ENCODE measurements around the gene TMEM165.
"Not testable (repeated sequence)": the region's sequence is repeated elsewhere in the genome, so short reads cannot be mapped to it uniquely, and the experiment has no call there.

The TMEM165 gene, protein sequence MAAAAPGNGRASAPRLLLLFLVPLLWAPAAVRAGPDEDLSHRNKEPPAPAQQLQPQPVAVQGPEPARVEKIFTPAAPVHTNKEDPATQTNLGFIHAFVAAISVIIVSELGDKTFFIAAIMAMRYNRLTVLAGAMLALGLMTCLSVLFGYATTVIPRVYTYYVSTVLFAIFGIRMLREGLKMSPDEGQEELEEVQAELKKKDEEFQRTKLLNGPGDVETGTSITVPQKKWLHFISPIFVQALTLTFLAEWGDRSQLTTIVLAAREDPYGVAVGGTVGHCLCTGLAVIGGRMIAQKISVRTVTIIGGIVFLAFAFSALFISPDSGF

DNA sequence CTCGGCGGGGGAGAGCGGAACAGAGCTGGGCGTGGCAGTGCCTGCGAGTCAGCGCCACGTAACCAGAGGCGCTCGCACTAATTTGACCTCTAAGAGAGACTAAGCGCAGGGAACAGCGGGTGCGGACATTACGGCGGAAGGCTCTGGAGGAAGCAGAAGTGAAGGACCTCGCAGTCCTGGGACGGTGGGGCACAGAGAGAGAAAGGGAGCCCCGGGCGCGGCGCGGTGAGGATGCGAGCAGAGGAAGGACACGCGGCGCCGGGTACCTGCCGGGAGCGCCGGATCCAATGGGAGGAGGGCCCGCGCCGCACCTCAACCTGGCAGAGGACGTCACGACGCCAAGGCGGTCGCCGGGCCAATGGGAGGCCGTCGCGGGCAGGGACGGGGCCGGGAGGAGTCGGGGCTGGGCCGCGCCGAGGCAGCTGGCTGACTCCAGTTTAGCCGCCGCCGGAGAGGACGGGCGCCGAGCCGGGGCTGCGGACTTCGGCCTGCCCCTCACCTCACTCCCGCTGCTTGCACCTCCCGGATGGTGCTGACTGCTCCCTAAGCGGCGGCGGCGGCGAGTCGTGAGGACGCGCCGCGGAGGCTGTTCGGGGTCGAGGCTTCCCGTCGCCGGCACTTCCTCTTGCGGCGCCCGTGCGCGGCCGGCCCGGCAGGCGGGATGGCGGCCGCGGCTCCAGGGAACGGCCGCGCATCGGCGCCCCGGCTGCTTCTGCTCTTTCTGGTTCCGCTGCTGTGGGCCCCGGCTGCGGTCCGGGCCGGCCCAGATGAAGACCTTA, at the start of gene TMEM165:
TMEM165 (plus strand) TSS at position 429 of the 779 bp plus-strand sequence; CDS start at position 662, 233 bp downstream.
- DNase-seq, result peak; percentile 82

DNA sequence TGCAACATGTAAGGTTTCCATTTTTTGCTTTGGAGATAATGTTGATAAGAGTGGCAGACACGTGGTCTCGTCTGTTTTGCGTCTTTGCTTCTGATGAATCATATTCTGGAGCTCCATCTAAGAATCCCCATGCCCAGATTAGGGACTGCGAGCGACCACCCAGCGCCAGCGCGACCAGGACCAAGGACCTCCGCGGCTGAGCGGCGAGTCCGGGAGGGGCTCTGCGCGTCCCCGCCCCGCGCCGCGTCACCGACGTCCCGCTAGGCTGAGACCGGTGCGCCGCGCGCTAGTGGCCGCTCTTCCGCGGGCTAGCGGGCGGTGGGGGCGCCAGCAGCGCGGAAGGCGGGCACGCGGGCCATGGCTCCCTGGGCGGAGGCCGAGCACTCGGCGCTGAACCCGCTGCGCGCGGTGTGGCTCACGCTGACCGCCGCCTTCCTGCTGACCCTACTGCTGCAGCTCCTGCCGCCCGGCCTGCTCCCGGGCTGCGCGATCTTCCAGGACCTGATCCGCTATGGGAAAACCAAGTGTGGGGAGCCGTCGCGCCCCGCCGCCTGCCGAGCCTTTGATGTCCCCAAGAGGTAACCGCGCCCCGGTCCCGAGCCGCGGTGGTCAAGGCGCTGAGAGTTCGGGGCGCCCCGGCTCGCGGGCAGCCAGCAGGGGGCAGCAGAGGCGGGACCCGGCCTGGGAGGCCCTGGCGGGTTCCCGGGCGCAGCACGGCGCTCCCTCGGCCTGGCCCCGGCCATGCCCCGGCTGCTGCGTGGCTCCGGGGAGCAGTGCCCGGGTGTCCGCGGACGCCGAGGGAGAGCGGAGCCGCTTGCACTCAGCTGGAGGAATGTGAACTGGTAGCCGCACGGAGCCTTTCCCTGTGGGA, 49.5 kb upstream of the TMEM165 start, which contains the start of gene SRD5A3:
SRD5A3 (plus strand) TSS at position 263 of the 871 bp plus-strand sequence; CDS start at position 358, 95 bp downstream.
- peak; percentile 66 for DNase-seq

DNA sequence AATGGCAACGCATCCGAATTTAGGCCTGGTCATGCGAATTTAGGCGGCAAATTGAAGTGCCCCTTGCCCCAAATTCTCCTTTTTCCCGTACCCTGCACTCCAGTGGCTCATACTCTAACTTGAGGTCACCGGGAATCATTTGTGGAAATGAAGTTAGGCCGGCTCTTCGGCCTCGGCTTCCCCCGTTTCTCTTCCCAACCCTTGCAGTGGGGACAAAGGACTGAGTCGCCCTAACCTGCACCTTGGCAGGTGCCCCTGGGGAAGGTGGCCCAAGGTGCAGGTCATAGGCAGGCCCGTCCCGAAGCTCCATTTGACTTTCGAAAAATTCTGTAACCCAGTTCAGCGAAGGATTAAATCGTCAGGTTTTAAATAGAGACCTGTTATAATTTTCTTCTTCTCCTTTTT, 48.9 kb upstream of the TMEM165 start:
- no peak for DNase-seq

DNA sequence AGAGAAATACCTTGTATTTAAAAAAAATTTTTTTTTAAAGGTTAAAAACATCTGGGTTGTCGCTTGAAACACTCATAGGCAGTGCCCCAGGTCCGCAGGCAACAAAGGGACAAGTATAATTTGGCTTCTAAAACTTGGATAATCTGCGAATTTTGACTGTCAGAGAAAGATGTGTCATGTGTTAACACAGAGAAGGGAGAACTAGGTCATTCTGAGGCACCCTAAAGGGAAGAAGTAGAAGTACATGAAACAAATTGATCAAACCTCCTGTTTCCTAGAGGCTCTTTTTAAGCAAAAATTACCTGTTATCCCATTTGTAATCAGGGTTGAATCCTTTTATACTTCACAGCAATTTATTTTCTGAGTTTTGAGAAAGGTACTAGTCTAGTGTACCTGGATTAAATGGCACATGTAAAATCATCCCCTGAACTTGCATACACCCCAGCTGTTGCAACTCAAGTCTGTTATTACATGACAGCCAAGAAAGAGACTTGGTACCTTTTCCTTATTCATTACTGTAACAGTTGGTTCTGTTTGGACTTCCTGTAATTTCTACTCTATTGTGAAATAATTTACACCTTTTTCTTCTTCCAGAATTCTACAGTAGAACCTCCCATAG, 48.0 kb upstream of the TMEM165 start:
- DNase-seq, result no peak

DNA sequence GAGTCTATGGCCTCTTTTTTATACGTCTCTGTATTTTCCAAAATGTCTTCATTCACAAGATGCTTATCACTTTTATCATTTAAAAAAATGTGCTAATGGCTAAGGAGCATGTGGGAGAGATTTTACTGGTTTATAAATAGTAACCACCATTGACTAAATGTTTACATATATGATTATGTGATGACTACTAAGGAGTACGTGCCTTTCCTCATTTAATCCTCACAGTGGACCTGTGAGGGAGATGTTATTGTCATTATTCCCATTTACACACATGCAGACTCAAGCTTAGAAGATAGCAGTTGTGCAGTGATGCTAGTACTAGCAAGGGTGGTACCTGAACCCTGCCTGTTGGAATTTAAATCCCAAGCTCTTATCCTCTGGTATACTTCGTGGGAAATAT, 47.3 kb upstream of the TMEM165 start:
- DNase-seq, result peak; percentile 42

DNA sequence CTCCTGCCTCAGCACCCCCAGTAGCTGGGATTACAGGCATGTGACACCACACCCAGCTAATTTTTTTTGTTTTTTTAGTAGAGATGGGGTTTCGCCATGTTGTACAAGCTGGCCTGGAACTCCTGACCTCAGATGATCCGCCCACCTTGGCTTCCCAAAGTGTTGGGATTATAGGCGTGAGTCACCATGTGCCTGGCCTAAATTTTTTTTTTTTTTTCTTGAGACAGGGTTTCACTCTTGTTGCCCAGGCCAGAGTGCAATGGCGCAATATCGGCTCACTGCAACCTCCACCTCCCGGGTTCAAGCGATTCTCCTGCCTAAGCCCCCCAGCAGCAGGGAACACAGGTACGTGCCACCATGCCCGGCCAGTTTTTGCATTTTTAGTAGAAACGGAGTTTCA, 44.9 kb upstream of the TMEM165 start:
- DNase-seq, result not testable (repeated sequence)

DNA sequence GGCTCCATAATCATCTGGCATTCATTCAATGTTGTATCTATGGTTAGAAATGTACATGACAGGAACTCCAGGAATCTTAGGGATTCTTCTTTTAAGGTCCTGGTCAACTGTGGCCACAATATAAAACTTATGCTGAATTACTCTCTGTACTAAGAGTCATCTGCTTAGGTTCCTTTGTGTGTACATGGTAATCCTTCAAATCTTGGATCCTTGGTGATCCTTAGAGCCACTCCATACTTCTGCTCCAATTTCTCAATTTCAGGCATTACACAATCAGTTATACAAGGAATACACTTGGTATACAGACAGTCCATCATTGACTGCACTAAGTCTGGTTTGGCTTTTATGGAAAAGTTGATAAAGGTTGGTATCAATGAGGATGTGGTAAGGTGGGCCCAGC, 43.9 kb upstream of the TMEM165 start:
- DNase-seq, result no peak

DNA sequence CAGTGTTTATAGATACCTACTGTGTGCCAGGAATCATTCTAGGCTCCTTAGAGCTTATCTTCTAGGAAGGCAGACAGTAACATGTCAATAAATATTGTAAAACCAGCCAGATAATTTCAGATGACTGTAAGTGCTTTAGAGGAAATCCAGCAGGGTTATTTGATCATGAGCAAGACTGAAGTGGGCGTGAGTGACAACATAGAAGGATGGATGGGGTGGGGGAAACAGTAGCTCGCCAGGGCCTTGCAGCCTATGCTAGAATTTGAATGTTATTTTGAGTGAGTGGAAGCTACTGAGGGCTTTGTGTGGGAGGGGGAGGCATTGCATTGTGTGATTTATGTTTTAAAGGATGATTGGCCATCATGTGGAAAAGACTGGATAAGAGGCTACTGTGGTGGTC, 43.0 kb upstream of the TMEM165 start:
- no peak for DNase-seq

DNA sequence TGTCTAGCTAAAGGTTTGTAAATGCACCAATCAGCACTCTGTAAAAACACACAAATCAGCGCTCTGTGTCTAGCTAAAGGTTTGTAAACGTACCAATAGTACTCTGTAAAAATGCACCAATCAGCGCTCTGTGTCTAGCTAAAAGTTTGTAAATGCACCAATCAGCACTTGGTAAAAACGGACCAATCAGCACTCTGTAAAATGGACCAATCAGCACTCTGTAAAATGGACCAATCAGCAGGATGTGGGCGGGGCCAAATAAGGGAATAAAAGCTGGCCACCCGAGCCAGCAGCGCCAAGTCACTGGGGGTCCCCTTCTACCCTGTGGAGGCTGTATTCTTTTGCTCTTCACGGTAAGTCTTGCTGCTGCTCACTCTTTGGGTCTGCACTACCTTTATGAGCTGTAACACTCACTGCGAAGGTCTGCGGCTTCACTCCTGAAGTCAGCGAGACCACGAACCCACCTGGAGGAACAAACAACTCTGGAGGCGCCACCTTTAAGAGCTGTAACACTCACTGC, 42.5 kb upstream of the TMEM165 start:
- DNase-seq, result not testable (repeated sequence)

DNA sequence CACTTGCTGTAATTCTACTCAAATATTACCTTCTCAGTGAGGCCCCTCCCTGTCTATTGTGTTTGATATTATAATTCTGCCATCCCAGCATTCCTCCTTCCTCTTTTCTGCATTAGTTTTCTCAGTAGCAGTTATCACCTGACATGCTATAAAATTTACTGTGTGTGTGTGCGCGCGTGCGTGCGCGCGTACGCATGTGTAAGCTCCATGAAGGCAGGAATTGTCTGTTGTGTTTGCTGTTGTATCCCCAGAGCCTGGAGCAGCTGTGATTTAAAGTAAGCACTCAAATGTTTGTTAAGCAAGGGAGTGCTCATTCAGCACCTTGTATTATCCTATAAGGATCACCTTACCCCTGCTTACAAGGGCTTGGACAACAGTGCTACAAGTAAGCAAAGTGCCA, 41.1 kb upstream of the TMEM165 start:
- no peak for DNase-seq

DNA sequence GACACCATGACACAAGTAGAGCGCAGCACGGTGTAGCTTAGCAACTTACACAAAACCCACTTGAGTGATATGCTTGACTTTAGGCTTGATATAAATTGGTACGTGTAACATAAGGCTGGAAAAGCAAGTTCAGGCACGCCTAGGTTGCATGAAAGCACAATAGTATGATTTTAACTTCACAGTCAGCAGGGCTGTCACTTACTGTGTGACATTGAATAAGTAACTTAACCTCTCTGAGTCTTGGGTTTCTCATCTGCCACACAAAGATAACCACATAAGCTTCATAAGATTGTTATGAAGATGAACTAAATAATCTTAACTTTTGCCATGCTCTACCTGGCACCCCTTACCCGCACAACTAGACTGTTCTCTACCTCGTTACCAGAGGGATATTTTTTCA, 40.2 kb upstream of the TMEM165 start:
- DNase-seq, result no peak

DNA sequence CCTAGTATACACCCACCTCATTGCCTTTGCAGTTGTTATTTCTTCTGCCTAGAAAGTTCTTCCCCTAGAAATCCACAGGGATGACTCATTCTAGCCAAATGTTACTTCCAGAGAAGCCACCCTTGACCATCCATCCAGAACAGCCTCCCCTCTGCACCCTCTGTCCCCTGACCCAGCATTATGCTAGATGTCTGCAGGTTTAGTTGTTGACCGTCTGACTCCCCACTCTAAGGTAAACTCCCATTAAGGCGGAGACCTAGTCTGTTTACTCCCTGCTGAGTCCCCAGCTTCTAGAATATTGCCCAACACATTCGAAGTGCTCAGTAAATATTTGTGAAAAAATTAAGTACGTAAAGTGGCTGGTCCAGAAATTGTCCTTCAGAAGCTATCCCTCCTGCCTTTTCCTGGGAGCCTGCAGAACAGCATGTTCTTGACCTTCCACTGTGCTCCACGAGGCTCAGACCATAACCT, 38.7 kb upstream of the TMEM165 start:
- DNase-seq, result no peak

DNA sequence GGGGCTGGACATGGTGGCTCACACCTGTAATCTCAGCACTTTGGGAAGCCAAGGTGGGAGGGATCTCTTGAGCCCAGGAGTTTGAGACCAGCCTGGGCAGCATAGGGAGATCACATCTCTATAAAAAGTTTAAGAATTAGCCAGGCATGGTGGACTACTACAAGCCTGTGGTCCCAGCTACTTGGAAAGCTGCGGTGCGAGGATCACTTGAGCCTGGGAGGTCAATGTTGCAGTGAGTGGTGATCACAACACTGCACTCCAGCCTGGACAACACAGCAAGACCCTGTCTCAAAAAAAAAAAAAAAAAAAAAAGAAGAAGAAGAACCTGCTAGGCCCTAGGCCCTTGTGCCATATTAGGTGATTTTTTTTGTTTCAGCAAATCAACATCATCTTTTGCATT, 37.5 kb upstream of the TMEM165 start:
- no peak for DNase-seq

DNA sequence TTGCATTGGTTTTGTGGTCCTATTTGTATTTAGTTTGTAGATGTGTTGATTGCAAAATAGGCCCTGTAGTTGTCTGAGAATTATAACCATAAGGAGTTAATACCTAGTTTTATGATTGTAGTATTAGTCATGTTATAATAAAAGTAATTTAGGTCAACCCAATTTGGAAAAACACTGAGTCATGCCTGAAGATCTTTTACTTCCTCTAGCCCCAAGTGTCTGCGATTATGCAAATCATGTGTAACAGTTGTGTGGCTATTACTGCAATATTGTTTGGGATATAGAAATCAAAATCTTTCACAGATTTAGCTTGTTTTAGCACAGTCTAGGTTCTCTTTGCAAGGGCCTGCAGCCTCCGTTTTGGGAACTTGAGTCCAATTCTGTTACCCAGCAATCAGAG, 37.1 kb upstream of the TMEM165 start:
- DNase-seq, result peak; percentile 80

DNA sequence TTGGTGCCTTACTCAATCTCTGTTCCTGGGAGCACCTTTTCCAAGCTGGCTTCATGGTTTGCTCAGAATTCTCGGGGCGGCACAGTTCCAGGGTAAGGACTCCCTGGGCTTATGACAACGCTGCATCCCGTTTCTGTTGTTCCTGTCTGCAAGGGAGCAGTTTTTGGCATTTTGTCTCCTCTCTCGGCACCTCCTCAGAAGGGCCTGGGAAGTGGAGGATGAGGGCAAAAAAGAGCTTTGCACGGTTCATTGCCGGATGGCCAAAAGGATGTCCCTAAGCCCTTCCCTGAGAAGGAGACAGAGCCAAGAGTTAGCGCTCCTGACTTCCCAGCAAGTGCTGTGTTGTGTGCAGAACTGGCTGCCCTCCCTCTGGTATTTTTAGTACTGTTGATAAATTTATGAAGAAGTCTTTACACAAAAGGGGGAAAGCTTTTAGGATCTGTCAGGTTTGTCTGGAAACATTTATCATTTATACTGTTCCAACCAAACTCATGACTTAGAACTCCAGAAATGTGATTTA, 36.3 kb upstream of the TMEM165 start:
- DNase-seq, result no peak

DNA sequence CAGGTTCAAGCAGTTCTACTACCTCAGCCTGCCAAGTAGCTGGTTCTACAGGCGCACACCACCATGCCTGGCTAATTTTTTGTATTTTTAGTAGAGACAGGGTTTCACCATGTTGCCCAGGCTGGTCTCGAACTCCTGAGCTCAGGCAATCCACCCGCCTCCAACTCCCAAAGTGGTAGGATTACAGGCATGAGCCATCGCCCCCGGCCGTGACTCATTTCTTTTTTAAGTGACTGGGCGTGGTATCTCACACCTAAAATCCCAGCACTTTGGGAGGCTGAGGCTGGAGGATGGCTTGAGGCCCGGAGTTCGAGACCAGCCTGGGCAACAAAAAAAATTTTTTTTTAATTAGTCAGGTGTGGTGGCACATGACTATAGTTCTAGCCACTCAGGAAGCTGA, 32.8 kb upstream of the TMEM165 start:
- not testable (repeated sequence) for DNase-seq

DNA sequence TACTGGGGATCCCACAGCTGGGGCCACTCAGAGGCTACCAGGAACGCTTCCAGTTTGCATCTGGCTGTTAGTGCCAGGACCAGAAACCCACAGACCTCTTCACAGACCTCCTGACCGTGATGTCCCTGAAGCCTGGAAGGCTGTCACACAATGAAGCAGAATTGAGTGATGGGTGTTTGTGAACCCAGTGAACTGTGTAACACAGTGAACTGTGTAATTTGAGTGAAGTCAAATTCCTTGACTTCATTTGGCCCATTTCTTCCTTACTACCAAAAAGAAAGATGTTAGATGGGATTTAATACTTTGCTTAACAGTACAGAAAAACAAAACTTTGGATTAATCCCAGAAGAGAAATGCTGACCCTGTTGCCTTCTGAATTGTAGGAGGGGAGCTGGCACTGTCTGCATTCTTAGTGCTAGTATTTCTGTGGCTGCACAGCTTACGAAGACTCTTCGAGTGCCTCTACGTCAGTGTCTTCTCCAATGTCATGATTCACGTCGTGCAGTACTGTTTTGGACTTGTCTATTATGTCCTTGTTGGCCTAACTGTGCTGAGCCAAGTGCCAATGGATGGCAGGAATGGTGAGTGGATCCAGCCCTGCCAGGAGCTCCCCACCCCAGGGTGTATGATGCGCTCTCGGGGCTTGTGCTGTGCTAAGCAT, 31.9 kb upstream of the TMEM165 start:
- DNase-seq, result no peak

DNA sequence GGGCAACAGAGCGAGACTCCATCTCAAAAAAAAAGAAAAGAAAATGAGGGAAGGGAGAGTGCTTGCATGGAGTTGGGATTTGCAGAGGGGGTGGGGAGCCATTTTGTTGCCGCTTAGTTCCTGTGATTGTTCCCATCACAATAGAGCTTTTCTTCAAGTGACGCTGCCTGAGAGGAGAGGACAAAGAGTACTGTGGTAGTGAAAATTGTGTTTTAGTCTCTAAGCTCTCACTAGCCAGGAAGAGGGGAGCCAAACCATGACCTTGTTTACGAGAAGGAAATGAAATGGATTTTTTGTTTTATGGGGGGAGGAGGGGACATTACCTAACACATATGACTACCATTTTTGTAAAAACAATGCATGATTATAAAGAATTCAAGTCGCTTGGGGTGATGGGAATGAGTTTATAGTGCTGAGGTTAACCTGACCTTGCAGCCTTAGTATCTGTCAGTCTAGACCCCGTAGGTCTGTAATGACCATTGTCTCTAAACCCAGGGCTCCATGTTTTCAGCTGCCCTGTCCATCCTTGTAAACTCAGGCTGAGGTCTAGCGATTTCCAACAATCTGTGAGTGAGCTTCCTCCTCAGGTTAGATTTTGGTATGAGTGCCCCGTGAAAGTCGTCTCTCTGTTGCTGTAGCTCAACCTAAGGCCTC, 30.9 kb upstream of the TMEM165 start:
- no peak for DNase-seq

DNA sequence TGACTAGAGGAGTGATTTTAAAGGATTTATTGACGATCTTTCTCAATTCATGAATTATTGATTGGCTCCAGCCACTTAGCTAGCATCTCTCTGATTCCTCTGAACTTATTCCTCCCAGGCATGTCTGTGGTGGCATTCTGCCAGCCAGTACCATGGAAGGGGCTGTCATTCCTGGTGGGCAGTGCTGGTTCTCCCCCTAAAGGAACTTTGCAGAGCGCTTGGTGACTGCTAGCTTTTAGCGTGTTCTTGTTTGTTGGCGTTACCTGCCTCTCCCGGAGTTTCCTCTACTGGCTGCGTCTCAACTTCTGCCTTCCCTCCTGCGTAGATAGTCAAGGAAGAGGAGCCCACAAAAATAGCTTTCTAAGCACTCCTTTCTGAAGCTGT, 30.4 kb upstream of the TMEM165 start:
- no peak for DNase-seq

DNA sequence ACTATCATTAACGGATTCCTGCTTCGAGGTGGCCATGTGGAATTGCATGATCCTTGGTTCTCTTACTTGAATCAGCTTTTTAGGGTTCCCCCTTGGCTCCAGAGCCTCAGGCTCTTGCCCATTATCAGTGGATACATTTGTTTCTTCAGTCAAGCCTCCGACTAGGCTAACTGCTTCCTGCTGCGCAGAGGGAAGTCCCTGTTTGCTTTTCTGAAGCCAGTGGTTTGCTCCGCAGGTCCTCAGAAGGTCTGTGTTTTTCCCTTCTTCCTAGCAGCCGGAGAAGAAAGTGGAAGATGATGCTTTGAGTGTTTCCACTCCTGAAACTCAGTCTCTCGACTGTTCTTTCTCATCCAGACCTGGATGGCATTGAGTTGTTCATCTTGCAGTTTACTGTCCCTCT, 29.1 kb upstream of the TMEM165 start:
- DNase-seq, result no peak

DNA sequence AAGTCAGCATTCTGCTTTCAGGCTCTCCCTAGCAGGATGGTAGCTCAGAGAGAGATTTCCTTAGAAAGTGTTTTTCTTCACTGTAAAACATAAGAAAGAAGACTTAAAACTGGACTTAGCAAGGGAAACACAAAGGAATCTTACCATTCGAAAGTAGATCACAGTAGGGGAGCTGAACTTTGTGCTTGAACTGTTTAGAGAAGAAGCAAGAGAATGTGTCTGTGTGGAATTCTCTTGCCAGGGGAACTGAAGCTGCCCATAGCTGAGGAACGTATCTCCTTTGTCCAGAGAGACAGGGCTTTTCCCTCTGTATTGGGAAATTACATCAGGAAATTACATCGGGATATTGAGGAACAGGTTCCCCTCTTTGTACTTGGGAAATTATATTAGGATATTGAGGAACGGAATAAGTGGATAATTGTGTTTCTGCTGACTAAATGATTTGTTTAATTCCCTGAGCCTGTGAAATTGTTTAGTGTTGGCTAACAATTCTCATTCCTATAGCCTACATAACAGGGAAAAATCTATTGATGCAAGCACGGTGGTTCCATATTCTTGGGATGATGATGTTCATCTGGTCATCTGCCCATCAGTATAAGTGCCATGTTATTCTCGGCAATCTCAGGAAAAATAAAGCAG, 28.6 kb upstream of the TMEM165 start:
- no peak for DNase-seq

Measured in fibroblast of upper back skin (primary cell).